ENCODE results near the gene WDR86.

Gene WDR86

GRCh38 chr7:151398446-151399304 lies 11.2 kb downstream of the WDR86 start:
- Mint-ChIP-seq H3K4me1 (peaks cover 2% of the 10 kb centered on the region), H3K27ac (no peak overlapping the region), H3K4me3 (no peak overlapping the region), H3K9me3 (peaks cover 4% of the 10 kb centered on the region), H3K36me3 (ENCODE audit: low read depth) (no peaks in the 10 kb centered on the region), H3K27me3 (no peaks in the 10 kb centered on the region)
- ATAC-seq (no peak), DNase-seq (no peak)

GRCh38 chr7:151397026-151397425 lies 12.8 kb downstream of the WDR86 start:
- no peaks in the 10 kb centered on the region for H3K27me3 Mint-ChIP-seq
- no peak overlapping the region for H3K4me3 Mint-ChIP-seq
- no peaks in the 10 kb centered on the region for H3K36me3 Mint-ChIP-seq (ENCODE audit: low read depth)
- DNase-seq (no peak), ATAC-seq (no peak)
- no peak overlapping the region for H3K27ac Mint-ChIP-seq
- H3K4me1 Mint-ChIP-seq, result peaks cover 2% of the 10 kb centered on the region
- peaks cover 4% of the 10 kb centered on the region for H3K9me3 Mint-ChIP-seq

- DNase-seq (no peak), ATAC-seq (no peak)
- Mint-ChIP-seq H3K27ac (no peak overlapping the region), H3K36me3 (ENCODE audit: low read depth) (no peaks in the 10 kb centered on the region), H3K27me3 (no peaks in the 10 kb centered on the region), H3K4me3 (no peak overlapping the region), H3K9me3 (peaks cover 4% of the 10 kb centered on the region), H3K4me1 (peaks cover 2% of the 10 kb centered on the region)
Observed at GRCh38 chr7:151396328-151396970, 13.4 kb downstream of the WDR86 start.

- DNase-seq, result no peak
- H3K9me3 Mint-ChIP-seq, result peaks cover 4% of the 10 kb centered on the region
- no peak overlapping the region for H3K4me3 Mint-ChIP-seq
- H3K36me3 Mint-ChIP-seq (ENCODE audit: low read depth), result no peaks in the 10 kb centered on the region
- no peaks in the 10 kb centered on the region for H3K4me1 Mint-ChIP-seq
- peaks cover 3% of the 10 kb centered on the region for H3K27me3 Mint-ChIP-seq
- no peak overlapping the region for H3K27ac Mint-ChIP-seq
- no peak for ATAC-seq
Observed at GRCh38 chr7:151395036-151395367, 14.8 kb downstream of the WDR86 start.

DNA sequence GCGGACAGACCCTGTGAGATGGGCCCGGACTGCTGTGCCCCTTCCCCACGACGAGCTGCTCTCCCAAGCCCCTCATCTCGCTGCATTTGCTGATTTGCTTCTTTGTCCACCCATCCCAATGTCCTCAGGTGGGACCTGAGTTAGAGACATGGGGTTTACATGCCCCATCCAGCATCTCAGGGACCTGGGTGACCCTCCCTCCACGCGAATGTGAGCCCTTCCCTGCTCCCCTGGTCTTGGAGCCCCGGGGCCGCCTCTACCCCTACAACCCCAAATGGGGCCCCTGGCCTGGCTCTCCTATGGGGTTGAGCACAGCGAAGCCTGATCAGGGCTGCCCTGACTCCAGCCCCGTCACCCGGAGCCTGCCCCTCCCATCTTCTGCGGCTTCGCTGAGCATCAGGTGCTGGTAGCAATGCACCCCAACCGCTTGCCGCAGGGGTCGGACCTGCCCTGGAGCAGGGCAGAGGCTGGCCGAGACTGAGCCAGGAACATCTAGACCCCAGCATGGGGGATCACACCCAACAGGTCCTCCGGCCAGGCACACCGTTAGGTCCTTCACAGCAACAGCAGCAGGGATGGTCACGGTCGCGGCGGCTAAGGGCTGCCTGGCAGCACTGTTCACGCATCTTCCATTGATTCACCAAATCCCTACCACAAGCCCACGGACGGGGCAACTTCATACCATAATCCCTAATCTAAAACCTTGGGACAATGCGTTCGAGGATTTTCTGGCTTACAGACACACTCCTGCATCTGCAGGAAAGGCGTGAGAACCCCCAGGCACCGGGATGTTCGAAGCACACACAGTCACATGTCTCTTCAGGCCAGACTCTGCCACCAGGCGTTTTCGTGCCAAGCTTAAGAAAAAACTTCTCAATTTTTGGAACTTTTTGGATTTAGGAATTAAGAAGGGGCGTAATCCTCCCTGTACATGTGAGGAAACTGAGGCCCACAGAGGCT lies 15.5 kb downstream of the WDR86 start:
- no peaks in the 10 kb centered on the region for H3K4me1 Mint-ChIP-seq
- no peak overlapping the region for H3K4me3 Mint-ChIP-seq
- DNase-seq (no peak), ATAC-seq (no peak)
- H3K9me3 Mint-ChIP-seq, result peaks cover 4% of the 10 kb centered on the region
- peaks cover 3% of the 10 kb centered on the region for H3K27me3 Mint-ChIP-seq
- H3K27ac Mint-ChIP-seq, result no peak overlapping the region
- no peaks in the 10 kb centered on the region for H3K36me3 Mint-ChIP-seq (ENCODE audit: low read depth)

DNA sequence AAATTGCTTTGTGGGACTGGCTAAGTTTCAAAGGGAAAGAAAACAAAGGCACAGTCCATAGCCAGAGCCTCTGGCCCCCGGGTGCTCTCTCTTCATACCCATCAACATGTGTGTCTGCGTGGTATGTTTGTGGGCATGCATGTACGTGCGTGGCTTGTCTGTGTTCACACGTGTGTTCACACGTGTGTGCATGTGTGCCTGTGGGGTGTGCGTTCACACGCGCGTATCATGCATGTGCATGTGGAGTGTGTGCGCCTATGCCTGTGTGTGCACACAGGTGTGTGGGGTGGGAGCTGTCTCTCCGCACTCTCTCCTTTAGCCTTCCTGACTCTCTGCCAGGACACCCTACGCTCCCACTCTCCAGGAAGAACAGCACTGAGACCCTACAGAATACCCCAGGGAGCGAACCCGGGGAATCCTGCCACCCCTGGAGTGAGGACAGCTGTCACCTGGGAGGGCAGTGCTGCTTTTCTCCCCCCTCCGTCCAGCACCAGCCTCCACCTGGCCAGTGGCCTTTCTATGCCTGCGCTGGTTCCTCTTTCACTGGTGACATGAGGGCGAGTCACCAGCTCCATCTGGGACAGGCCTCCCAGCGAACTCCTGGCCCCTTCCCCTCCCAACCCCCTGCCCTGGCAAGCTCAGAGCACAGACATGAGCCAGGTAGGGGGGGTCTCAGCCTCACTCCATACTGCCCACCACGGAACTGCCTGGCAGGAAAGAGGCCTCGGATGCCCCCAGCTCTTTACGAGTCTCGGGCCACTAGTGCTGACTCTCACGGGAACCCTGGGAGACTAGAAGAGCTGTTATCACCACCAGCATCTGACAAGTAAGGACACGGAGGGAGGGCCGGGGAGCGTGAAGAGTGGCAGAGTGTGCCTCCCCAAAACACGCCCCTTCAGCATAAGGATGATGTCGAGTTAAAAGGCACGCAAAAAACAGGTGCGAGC lies 16.5 kb downstream of the WDR86 start:
- ATAC-seq (no peak), DNase-seq (no peak)
- H3K9me3 Mint-ChIP-seq, result peaks cover 4% of the 10 kb centered on the region
- H3K4me1 Mint-ChIP-seq, result no peaks in the 10 kb centered on the region
- H3K27ac Mint-ChIP-seq, result no peak overlapping the region
- H3K36me3 Mint-ChIP-seq (ENCODE audit: low read depth), result no peaks in the 10 kb centered on the region
- H3K27me3 Mint-ChIP-seq, result peaks cover 3% of the 10 kb centered on the region
- no peak overlapping the region for H3K4me3 Mint-ChIP-seq

GRCh38 chr7:151392426-151392825 lies 17.4 kb downstream of the WDR86 start:
- DNase-seq, result no peak
- Mint-ChIP-seq H3K27me3 (peaks cover 3% of the 10 kb centered on the region), H3K9me3 (no peaks in the 10 kb centered on the region), H3K27ac (no peak overlapping the region), H3K4me3 (no peak overlapping the region), H3K4me1 (no peaks in the 10 kb centered on the region), H3K36me3 (ENCODE audit: low read depth) (no peaks in the 10 kb centered on the region)
- ATAC-seq, result no peak

DNA sequence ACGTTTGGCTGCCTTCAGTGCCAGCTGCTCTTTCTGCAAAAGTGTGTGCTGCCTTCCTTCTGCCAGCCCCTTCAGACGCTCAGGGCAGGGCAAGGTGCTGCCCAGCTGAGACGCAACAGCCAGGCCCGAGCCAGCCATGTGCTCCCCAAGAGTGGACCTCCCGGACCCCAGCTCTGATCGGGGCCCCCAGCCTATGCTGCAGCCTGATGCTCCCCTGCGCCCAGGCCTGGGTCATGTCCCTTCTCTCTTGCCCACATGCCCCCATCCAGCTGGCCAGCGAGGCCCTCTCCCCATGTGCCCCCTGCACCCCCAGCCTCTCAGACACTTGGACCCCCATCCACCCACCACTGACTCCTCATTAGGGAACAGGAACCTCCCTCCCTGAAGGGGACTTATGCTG lies 17.8 kb downstream of the WDR86 start:
- Mint-ChIP-seq H3K27me3 (peaks cover 3% of the 10 kb centered on the region), H3K27ac (no peak overlapping the region), H3K4me1 (no peaks in the 10 kb centered on the region), H3K9me3 (no peaks in the 10 kb centered on the region), H3K4me3 (no peak overlapping the region), H3K36me3 (ENCODE audit: low read depth) (no peaks in the 10 kb centered on the region)
- DNase-seq, result no peak
- no peak for ATAC-seq

- no peak overlapping the region for H3K4me3 Mint-ChIP-seq
- H3K27ac Mint-ChIP-seq, result no peak overlapping the region
- no peak for DNase-seq
- no peaks in the 10 kb centered on the region for H3K4me1 Mint-ChIP-seq
- no peaks in the 10 kb centered on the region for H3K36me3 Mint-ChIP-seq (ENCODE audit: low read depth)
- ATAC-seq, result no peak
- H3K9me3 Mint-ChIP-seq, result no peaks in the 10 kb centered on the region
- peaks cover 6% of the 10 kb centered on the region for H3K27me3 Mint-ChIP-seq
Observed at GRCh38 chr7:151391358-151391730, 18.5 kb downstream of the WDR86 start.

- Mint-ChIP-seq H3K4me1 (no peaks in the 10 kb centered on the region), H3K27ac (no peak overlapping the region), H3K27me3 (peaks cover 6% of the 10 kb centered on the region), H3K9me3 (no peaks in the 10 kb centered on the region), H3K4me3 (no peak overlapping the region), H3K36me3 (ENCODE audit: low read depth) (no peaks in the 10 kb centered on the region)
- ATAC-seq (no peak), DNase-seq (no peak)
Observed at GRCh38 chr7:151390598-151391357, 19.1 kb downstream of the WDR86 start.

DNA sequence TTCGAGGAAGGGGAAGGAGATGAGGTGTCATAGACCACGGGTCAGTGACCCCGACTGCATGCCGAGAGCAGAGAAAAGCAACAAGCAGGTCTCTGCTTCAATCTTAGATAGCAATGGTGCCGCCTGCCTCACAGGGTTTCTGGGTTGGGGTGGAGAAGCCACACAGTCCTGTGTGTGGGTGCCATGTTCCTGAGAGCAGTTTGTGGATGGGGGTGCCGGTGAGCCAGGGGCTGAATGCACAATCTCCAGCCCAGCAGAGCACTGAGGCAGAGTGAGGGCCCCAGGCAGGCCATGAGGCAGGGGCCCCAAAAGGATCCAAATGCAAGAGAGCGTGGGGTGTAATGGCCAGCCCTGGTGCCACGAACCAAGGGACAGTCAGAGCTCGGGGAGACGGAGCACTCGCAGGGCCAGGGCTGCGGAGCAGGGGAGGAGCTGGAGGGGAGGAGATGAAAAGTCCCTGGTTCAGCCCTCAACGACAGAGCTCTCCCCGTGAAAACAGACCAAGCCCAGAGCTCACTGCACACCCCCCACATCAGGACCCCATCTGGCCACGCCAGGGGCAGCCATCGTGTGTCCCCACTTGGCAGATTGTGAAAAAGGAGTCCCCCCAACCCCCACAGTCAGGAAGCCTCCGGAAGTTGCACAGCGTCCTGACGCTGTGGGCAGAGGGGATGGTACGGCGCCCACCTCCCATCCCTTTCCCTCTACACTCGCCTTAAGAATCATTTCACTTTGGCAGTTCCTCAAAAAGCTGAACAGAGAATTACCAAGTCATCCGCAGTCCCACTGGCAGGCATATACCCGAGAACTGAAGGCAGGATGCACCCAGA lies 19.9 kb downstream of the WDR86 start:
- Mint-ChIP-seq H3K36me3 (ENCODE audit: low read depth) (no peaks in the 10 kb centered on the region), H3K27me3 (peaks cover 6% of the 10 kb centered on the region), H3K27ac (no peak overlapping the region), H3K9me3 (no peaks in the 10 kb centered on the region), H3K4me3 (no peak overlapping the region), H3K4me1 (no peaks in the 10 kb centered on the region)
- DNase-seq (no peak), ATAC-seq (no peak)

- Mint-ChIP-seq H3K36me3 (ENCODE audit: low read depth) (no peaks in the 10 kb centered on the region), H3K9me3 (no peaks in the 10 kb centered on the region), H3K27ac (no peak overlapping the region), H3K4me1 (no peaks in the 10 kb centered on the region), H3K4me3 (no peak overlapping the region), H3K27me3 (peaks cover 11% of the 10 kb centered on the region)
- DNase-seq (no peak), ATAC-seq (no peak)
Observed at GRCh38 chr7:151389096-151389767, 20.6 kb downstream of the WDR86 start.

Measured in activated naive CD8-positive, alpha-beta T cell treated with anti-CD3 and anti-CD28 coated beads, Interleukin-2, amount 50 U/mL, for 24 hours (primary cell).